ENCODE data around the gene NAB1.

DNA sequence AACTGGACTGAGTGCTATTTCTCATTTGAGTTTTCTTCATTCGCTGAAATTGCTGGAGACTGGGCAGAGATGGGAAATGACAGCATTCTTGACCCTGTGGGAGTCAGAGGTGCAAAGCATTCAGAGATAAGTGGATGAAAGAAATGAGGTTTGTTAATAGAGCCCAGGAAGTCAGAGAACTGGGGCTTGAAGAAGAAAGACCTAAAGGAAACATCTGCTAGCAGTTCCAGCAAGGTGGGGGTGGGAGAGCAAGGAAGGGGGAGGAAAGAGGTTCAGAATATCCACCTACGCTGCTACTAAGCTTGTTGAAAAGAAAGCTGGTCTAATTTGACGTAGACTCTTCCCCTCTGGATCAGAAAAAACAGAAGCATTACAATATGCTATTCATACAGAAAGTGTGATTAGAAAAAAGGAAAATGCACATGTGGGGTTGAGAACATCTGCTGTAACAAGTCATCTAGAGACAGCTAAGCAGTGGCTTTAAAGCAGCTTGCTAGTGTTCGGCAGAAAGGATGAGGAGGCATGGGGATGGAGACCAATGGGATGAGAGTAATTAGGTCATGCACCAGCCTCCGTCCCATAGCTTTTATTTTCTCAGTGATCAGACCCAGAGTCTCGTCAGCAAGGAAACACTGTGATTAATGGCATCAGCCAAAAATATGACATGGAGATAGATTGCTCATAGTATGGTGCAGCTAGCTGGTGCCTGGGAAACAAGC, 29.7 kb downstream of the NAB1 start:
- TF ChIP-seq POLR2A (IDR thresholded peaks at IDR 0.05; ENCODE audit: low read length) (no peak), GATA1 (IDR thresholded peaks at IDR 0.05; ENCODE audit: low read depth, low read length) (no peak)

Data from erythroblast (primary cell).